Hindlimb muscle (tissue), 1 donor: ENCODE data around the gene TESK2. TPM values are rescaled to one million over a fixed set of nuclear protein-coding genes. Genes with fewer than 3 reads are reported as not detected.
"Not testable (repeated sequence)": the region's sequence is repeated elsewhere in the genome, so short reads cannot be mapped to it uniquely, and the experiment has no call there.

ENCODE experiments used
- DNase-seq: peaks from one replicate; pipeline ENCODE4 v3.0.0-alpha.2; 2013
- polyA plus RNA-seq: library from polyadenylated mRNA; unstranded; fragments of 120-200 nt; gene quantifications from one replicate; pipeline ENCODE4 v1.2.1, GENCODE V29; 2013; ENCODE audit not compliant: insufficient read length

Gene TESK2
- polyA plus RNA-seq, 1 donor, result 2.1 TPM

DNA sequence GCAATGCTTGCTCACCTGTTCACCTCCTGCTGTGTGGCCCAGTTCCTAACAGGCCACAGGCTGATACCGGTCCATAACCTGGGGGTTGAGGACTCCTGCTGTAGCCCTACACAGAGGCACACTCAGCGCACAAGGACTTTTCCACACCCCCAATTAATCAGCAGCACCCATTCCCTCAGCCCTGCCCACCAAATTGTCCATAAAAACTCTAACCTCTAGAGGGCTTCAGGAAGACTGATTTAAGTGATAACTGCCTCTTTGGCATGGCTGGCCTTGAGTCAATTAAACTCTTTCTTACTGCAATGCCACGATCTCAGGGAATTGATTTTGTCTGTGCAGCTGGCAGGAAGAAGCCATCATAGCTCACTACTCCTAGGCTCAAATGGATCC, 79.5 kb downstream of the TESK2 start:
- DNase-seq, result no peak

DNA sequence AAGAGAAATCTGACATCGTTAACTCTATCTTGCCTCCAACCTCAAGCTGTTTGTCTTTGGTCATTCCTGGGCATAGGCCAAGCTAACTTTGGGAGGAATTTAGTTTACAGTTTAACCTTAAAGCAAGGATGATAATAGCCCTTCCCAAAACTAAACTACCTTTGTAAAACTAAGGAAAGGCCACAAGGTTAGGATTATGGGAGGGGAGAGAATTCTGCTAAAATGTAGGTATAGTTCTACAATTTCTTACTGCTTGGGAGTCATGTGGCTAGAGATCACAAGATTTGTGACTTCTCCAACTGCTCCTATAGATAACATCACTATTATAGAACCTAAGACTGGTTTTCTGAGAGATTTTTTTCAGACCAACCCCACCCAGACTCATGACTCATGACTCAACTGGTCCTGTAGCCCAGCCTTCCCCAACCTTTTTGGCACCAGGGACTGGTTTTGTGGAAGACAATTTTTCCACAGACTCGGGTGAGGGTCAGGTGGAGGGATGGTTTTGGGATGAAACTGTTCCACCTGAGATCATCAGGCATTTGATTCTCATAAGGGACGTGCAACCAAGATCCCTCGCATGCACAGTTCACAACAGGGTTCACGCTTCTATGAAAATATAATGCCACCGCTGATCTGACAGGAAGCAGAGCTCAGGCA, 80.0 kb downstream of the TESK2 start:
- no peak for DNase-seq

DNA sequence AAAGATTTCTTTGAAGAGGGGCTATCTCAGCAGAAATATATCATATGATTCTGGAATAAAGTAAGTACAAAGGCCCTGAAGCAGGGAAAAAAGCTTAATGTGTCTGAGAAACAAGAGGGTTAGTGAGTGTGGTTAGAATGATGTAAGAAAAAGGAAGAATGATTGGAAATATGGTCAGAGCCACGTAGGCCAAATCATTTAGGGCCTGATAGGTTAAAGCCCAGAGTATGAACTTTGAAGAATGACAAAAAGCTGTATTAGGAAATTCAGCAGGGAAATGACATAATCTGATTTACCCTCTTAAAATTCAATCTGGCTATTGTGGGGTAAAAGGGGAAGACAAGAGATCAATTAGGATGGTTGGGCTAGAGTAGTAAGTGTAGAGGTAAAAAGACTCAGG, 81.7 kb downstream of the TESK2 start:
- DNase-seq, result no peak

DNA sequence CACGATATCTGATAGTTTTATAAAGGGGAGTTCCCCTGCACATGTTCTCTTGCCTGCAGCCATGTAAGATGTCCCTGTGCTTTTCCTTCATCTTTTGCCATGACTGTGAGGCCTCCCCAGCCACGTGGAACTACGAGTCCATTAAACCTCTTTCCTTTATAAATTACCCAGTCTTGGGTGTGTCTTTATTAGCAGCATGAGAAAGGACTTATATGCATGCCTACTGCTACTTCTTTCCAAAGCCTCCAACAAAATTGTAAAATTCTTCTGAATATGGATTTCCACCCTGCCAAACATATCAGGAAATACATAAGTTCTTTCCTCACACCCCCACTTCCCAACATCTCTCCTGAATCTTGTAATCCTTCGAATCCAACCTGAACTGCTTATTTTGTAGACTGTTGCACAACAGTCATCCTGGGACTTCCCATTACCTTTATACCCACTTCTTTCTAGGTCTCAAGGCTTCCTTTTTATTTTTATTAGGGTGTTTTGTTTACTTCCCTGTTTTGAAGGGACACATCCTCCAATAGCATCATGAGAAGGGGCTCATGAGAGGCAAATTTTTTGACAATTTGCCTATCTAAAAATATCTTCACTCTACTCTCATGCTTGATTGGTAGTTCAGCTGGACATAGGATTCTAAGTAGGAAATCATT, 83.2 kb downstream of the TESK2 start:
- no peak for DNase-seq

DNA sequence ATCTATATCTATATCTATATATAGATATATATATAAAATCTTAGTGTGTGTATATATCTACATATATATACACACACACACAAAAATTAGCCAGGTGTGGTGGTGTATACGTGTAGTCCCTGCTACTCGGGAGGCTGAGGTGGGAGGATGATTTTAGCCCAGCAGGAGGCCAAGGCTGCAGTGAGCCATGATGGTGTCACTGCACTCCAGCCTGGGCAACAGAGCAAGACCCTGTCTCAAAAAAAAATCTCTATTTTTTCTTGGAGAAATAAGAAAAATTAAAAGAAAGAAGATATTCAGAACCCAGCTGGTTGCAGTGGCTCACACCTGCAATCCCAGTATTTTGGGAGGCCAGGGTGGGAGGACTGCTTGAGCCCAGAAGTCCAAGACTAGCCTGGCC, 85.3 kb downstream of the TESK2 start:
- DNase-seq, result no peak

DNA sequence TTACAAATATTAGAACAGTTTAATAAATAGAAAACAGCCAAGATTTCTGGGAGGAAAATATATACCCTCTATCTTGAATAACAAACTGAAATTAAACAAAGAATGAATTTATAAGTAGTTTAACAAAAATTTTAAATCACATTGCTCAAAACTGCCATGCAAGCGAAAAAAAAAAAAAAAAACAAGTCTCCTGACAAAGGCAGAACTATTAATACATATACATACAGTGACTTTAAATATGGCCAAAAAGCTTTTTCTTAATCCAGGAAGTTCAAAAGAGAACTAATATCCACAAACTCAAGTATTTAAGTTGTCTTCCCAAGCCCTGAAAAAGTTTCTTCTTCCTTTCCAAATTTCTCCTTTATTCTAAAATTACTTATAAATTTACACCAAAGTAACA, 87.2 kb downstream of the TESK2 start:
- no peak for DNase-seq

DNA sequence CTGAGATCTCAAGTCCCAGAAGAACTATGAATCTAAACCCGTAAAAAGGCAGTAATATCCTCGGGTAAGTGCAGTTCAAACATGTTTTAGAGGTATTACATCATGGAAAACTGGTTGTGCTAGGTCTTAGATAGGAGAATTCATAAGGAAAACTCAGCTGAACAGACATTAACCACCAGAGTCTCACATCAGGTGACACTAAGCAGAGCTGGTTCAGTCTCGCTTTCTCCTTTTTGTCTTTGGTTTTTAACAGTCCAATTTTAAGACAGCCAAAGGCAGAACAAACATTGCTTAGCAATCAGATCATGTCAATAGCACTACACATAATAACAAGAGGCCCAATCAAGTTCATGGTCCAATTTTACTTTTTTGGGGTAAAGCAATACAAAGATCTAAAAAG, 87.7 kb downstream of the TESK2 start:
- no peak for DNase-seq

DNA sequence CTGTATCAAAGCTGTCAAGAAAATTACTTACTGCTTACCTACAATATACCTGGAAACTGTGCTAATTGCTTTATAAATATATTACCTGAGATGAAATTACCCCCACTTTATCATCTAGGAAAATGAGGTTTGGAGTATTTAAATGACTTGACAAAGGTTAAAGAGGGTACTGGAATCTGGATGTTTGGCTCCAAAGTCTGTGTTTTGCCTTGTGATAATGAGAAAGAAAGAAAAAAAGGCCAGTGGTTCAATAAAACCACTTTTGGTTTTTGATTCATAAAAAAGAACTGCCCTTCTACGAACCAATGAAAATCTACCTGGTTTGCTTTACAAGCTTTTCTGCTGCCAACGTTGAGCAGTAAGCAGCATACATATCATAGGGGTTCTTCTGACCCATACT, 89.4 kb downstream of the TESK2 start:
- no peak for DNase-seq

DNA sequence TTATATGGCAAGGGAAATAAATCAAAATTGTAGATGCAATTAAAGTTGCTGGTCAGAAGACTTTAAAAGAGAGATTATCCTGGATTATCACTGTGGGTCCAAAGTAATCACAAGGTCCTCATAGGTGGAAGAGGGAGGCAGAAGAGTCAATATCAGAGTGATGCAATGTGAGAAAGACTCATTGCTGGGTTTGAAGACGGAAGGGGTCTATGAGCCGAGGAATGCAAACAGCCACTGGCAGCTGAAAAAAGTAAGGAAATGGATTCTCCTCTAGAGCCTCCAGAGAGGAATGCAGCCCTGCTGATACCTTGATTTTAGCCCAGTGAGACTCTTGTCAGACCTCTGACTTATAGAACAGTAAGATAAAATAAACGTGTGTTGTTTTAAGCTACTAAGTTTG, 90.9 kb downstream of the TESK2 start:
- no peak for DNase-seq

DNA sequence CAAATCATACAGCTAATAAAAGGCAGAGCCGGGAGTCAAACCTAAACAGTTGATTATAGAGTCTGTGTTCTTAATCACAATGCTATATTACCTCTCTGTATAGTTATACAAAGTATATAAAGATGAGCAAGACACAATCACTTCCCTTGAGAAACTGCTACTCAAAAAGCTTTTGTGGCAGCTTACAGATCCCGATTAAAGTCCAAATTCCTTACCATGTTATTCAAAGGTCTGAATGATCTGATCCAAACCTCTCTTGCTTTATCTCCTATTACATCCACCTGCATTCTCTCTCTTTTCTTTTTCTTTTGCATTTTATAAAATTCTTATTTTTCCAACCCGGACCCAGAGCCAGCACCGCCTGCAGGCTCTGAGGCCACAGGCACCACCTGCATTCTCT, 93.7 kb downstream of the TESK2 start:
- DNase-seq, result no peak

DNA sequence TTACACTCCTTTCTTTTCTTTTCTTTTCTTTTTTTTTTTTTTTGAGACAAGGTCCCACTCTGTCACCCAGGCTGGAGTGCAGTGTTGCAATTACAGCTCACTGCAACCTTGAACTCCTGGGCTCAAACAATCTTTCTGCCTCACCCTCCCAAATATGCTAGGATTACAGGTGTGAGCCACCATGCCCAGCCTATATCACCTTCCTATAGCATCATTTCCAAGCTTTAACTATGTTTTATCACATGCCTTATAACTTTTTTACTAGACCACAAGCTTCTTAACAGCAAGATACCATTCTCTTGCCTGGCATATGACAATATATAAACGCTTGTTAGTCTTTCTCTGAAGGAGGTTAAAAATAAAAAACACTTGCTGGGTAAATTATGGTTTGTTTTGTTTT, 95.4 kb downstream of the TESK2 start:
- no peak for DNase-seq

DNA sequence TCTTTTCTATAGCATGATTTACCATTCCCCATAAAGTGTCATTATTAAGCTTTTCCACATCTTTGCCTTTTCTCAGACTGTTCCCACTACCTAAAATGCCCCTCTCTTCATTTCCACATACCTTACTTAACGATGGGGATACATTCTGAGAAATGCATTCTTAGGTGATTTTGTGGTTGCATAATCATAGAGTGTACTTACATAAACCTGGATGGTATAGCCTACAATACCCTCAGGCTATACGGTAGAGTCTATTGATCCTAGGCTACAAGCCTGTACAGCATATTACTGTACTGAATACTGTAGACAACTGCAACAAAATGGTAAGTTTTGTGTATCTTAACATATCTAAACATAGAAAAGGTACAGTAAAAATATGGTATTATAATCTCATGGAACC, 95.9 kb downstream of the TESK2 start:
- no peak for DNase-seq

DNA sequence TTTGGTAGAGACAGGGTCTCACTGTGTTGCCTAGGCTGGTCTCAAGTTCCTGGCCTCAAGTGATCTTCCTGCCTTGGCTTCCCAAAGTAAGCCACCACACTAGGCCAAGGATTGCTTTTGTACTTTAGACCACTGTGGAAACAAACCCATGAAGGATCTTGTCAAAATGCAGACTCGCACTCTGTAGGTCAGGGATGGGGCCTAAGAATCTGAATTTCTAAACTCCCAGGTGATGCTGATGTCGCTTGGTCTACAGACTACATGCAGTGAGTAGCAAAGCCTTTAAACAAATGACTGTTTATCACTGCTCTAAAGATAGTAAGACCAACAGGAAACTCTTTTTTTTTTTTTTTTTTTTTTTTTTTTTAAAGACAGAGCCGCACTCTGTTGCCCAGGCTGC, 96.6 kb downstream of the TESK2 start:
- no peak for DNase-seq

DNA sequence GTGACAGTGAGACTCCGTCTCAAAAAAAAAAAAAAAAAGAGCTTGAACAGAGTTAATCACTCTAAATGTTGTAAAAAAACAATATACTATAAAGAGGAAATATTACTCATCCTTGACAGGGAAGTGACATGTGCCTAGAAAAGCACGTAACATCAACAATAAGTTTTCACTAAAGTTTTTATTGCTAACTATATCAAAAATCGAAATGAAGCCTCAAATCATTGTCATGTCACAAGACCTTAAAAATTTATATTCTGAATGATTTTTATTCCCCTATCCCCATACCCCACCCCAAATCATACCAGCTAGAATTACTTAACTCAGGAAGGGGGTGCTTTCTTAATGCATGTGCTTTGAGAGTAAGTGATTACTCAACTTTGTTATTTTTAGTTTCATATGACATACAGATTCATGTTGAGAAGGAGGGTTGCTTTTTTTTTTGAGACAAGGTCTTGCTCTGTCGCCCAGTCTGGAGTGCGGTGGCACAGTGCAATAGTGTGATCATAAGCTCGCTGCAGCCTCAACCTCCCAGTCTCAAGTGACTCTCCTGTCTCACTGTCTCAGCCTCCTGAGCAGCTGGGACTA, 97.2 kb downstream of the TESK2 start:
- no peak for DNase-seq

DNA sequence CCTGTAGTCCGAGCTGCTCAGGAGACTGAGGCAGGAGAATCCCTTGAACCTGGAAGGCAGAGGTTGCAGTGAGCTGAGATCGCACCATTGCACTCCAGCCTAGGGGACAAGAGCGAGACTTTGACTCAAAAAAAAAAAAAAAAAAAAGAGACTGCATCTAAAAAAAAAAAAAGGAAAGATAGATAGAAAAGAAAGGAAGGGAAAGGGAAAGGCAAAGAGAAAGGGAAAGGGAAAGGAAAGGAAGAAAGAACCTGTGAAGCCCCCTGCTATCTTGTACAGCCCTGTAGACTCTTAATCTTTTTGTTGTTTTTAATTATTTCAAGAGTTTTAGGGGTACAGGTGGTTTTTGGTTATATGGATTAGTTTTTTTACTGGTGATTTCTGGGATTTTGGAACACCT, 104.7 kb downstream of the TESK2 start:
- DNase-seq, result no peak

DNA sequence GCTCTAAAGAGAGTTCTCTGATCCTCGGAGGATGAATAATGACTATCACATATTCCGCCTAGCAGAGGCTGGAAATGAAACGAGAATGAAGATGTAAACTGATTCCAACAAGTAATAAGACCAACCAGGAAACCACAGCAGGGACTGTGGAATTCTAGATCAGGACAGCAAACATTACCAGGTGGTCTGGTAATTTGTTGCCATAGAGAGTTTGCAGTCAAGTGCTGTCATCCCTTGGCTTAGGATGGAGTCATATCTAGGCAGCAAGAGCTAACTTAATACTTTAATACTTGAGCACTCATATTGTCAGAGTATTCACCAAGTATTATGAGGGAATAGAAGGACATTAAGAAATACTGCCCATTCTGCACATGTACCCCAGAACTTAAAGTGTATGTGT, 105.7 kb downstream of the TESK2 start:
- DNase-seq, result no peak

DNA sequence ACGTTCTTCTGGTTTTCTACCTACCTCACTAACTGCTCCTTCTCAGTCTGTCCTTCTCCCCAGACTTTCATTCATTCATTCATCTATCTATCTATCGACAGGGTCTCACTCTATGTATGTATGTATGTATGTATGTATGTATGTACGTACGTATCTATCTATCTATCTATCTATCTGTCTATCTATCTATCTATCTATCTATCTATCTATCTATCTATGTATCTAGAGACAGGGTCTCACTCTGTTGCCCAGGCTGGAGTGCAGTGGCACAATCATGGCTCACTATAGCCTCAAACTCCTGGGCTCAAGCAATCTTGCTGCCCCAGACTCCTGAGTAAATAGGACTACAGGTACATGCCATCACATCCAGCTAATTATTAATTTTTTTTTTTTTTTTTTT, 106.8 kb downstream of the TESK2 start:
- not testable (repeated sequence) for DNase-seq

DNA sequence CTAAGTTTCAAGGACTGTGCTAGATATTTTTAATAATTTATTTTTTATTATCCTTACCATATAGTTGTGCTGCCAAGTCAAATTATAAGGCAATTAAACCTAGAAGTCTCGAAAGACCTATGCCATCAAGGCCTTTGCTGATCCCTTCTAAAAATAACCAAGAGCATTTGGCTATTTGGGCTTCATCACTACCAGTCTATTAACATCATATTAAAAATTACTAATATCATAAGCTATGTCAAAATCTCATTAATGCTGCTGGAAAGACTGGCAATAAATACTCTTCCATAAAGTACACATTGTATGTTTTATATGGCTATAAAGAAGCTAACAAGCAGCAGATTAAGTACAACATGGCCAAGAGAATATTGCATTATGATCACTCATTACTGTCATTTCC, 107.8 kb downstream of the TESK2 start:
- DNase-seq, result no peak

DNA sequence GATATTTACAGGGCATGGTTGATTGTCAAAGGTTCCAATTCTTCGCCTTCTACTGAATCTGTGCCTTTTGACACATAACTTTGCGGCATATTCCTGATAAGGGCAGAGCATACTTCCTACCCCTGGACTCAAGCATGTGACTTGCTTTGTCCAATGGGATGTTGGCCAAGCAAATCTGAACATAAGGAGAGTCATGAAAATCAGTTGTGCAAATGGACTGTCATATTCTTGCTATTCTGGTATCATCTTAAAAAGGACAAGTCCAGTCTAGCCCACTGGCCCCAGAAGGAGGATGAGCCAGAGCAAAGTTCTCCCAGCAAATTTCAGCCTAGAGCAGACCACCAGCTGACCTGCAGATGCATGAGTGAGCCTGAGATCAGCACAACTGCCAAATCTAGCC, 109.7 kb downstream of the TESK2 start:
- no peak for DNase-seq

DNA sequence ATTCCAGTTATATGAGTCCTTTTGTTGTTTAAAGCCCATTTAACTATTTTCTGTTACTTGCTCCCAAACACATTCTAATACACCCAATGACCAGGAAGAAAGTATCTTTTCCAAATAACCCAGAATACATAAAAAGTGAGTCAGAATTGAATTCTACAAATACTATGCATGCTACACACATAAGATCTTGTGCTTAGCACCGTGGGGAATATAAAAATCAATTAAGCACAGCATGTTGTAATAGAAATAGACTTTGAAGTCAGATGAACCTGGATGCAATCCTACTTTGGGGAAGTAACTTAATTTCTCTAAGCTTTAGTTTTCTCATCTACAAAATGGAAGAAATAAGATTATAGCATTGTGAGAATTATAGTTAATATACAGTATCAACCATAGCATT, 110.2 kb downstream of the TESK2 start:
- DNase-seq, result no peak

DNA sequence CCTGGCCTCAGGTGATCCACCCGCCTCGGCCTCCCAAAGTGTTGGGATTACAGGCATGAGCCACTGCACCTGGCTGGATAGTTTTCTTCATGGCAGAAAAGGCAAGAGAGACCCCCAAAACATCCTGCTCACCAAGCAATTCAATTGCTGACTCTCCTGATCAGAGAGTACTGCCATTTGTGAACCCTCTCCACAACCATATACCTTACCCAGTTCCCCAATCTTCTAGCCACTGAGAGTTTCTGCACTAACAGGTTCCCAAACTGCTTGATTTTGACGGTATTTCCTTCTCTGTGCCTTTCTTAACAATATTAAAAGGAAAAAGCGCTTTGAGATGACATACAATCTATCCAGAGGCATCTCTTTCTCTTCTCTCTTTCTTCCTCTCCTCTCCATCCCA, 110.8 kb downstream of the TESK2 start:
- DNase-seq, result no peak

DNA sequence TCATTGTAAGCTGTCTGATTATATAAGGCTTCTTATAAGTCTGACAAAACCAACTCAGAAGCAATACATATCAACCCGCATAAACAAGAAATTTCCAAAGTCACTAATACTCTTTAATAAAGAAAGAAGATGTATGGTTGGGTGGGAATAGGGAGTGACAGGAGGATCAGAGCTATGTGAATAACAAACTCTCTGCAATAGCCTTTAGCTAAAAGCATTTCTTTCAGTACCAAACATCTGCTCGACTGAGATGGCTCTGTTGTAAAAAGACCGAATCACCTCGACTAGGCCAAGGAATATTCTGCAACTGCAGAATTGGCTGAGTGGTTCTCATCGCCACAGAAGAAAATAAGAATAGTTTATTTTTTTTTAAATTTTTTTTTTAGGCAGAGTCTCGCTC, 111.4 kb downstream of the TESK2 start:
- DNase-seq, result no peak

DNA sequence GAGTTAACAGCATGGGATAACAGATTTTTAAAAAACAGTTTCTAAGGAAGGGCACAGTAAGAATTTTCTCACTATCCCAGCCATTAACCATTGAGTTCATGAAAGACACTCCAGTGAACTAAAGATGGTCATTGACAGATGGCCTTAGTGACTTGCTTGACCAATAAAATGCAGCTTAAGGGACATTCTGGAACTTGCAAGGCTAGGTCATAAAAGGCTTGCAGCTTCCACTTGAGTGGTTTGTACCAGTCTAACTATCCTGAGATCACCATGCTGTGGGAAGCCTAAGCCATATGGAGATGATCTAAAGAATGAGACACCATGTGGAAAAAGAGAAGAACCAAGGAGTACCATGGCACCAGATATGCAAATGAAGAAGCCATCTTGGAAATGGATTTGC, 112.8 kb downstream of the TESK2 start:
- no peak for DNase-seq
